ENCODE results near the gene ZNF444. TPM values are rescaled to one million over a fixed set of nuclear protein-coding genes. Genes with fewer than 3 reads are reported as not detected.

Gene ZNF444
- total and polyA plus RNA-seq, 9 of the 15 experiments (the other 6 are each of a cell fraction or from before 2014, with no cell fraction given): 0.39 to 40.0 (median 6.9) TPM

- intact Hi-C loops (cut with micrococcal nuclease) (no loop called here), in situ Hi-C loops (cut with MboI) (loop anchor here (25.0 kb wide), 1 partner anchor 985 kb away; the partner anchor contains the start of genes DNAAF3 and TNNI3)
- ATAC-seq (no peak), DNase-seq (ENCODE audit: extremely low read depth in 1 of 4, low spot score in 3 of 4) (no peak), FAIRE-seq (no peak)
- TF ChIP-seq CBX2 (IDR thresholded peaks at IDR 0.05; ENCODE audit: insufficient read depth, low read length, poor library complexity, severe bottlenecking): no peak
- TF ChIP-seq, protein P1, sequence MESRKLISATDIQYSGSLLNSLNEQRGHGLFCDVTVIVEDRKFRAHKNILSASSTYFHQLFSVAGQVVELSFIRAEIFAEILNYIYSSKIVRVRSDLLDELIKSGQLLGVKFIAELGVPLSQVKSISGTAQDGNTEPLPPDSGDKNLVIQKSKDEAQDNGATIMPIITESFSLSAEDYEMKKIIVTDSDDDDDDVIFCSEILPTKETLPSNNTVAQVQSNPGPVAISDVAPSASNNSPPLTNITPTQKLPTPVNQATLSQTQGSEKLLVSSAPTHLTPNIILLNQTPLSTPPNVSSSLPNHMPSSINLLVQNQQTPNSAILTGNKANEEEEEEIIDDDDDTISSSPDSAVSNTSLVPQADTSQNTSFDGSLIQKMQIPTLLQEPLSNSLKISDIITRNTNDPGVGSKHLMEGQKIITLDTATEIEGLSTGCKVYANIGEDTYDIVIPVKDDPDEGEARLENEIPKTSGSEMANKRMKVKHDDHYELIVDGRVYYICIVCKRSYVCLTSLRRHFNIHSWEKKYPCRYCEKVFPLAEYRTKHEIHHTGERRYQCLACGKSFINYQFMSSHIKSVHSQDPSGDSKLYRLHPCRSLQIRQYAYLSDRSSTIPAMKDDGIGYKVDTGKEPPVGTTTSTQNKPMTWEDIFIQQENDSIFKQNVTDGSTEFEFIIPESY (CRISPR knock-in tag; IDR thresholded peaks at IDR 0.05): peak; percentile 55; the same call in 1 of the 2 replicates
- peak; percentile 47; the same call in 1 of the 2 replicates for TF ChIP-seq RBFOX2 (IDR thresholded peaks at IDR 0.05; ENCODE audit: low read depth, low read length)
- no peak for TF ChIP-seq NUFIP1 (IDR thresholded peaks at IDR 0.05; ENCODE audit: partially characterized antibody)
- TF ChIP-seq POLR2G (IDR thresholded peaks at IDR 0.05; ENCODE audit: low read depth, low read length): 0 out of 2 replicates have a peak, but pooled peaks have one; percentile 15
- H3K4me3 ChIP-seq: no peak overlapping the region
- H3K27ac ChIP-seq (ENCODE audit: extremely low read depth, low read depth, low read length): no peak overlapping the region
- peaks cover 27% of the 10 kb centered on the region; the same call in 2 of the 3 replicates for H3K36me3 ChIP-seq (ENCODE audit: control insufficient read depth, insufficient read depth, low read length)
- H3K9me1 ChIP-seq (ENCODE audit: control insufficient read depth, insufficient read depth, low read length): no peaks in the 10 kb centered on the region
- H3K4me1 ChIP-seq (replicated peaks in 1 of 2; ENCODE audit: control insufficient read depth in 2 of 2, insufficient read depth in 2 of 2, low read length in 2 of 2): peaks cover 6 to 10% of the 10 kb centered on the region in 2 experiments; a peak in 4 of 5 replicates
- H3K9ac ChIP-seq (ENCODE audit: insufficient read depth in 1 of 2, low read depth in 2 of 2, low read length in 2 of 2): no peak overlapping the region
- H4K20me1 ChIP-seq (replicated peaks; ENCODE audit: control insufficient read depth, insufficient read depth, low read length): no peaks in the 10 kb centered on the region; the same call in 1 of the 2 replicates
- 95% methylated on average over 4 of the region's 31 CpGs for WGBS (ENCODE audit: insufficient coverage, low coverage, missing lambda C conversion rate)
- CTCF ChIA-PET (ENCODE audit: low intra/inter-chr PET ratio): no interaction called here
- peaks cover 31% of the 10 kb centered on the region for H3K79me2 ChIP-seq (ENCODE audit: control insufficient read depth, insufficient read depth, low read length)
- H3K27me3 ChIP-seq (ENCODE audit: control insufficient read depth in 2 of 2, insufficient read depth in 2 of 2, low read length in 2 of 2): no peaks in the 10 kb centered on the region
- H3K9me3 ChIP-seq (replicated peaks; ENCODE audit: control insufficient read depth, insufficient read depth, low read depth, low read length): no peaks in the 10 kb centered on the region
- no peak overlapping the region for H3K4me2 ChIP-seq (ENCODE audit: insufficient read depth, low read length)
- no peak overlapping the region for H2AFZ ChIP-seq (ENCODE audit: low read depth, low read length)
- POLR2A ChIA-PET: no interaction called here
- no TSS peak for BruUV-seq (replicated peaks)
Observed at GRCh38 chr19:56146904-56147303, 5.8 kb downstream of the ZNF444 start.
